Measurements from ENCODE around the gene SUGCT.

Gene SUGCT

GRCh38 chr7:40644454-40645188, 509.8 kb downstream of the SUGCT start:
- no peaks in the 10 kb centered on the region for H3K9me2 ChIP-seq (replicated peaks; ENCODE audit: low read depth, low read length)
- TF ChIP-seq CTCF (conservative IDR thresholded peaks at IDR 0.05; ENCODE audit: low read length): no peak
- TF ChIP-seq EZH2phosphoT487 (IDR thresholded peaks at IDR 0.05; ENCODE audit: borderline replicate concordance): no peak
- no peak overlapping the region for H2AFZ ChIP-seq (ENCODE audit: low read length)
- H3K9me3 ChIP-seq (ENCODE audit: insufficient read depth, low read depth, low read length): no peaks in the 10 kb centered on the region
- H3K4me1 ChIP-seq (ENCODE audit: insufficient read depth, low read length, poor library complexity, severe bottlenecking): no peaks in the 10 kb centered on the region
- H3K9ac ChIP-seq (ENCODE audit: low read depth, low read length, poor library complexity, severe bottlenecking): no peak overlapping the region
- H3K36me3 ChIP-seq (ENCODE audit: insufficient read depth, low read length): no peaks in the 10 kb centered on the region
- H3F3A ChIP-seq (ENCODE audit: low read depth): no peaks in the 10 kb centered on the region
- no peak overlapping the region for H3K4me2 ChIP-seq (ENCODE audit: low read depth, low read length, poor library complexity, severe bottlenecking)
- H4K20me1 ChIP-seq (ENCODE audit: insufficient read depth, low read length, poor library complexity, severe bottlenecking): no peaks in the 10 kb centered on the region
- no peak overlapping the region for H3K4me3 ChIP-seq (ENCODE audit: low read length, poor library complexity, severe bottlenecking)
- H3K79me2 ChIP-seq (ENCODE audit: insufficient read depth, low read length): no peaks in the 10 kb centered on the region
- H3K27me3 ChIP-seq (ENCODE audit: insufficient read depth, low read length, poor library complexity, severe bottlenecking): no peaks in the 10 kb centered on the region

GRCh38 chr7:40645197-40645596, 510.4 kb downstream of the SUGCT start:
- H3K79me2 ChIP-seq (ENCODE audit: insufficient read depth, low read length): no peaks in the 10 kb centered on the region
- no peak for TF ChIP-seq CTCF (conservative IDR thresholded peaks at IDR 0.05; ENCODE audit: low read length)

GRCh38 chr7:40646717-40647116, 511.9 kb downstream of the SUGCT start:
- no peak for TF ChIP-seq CTCF (conservative IDR thresholded peaks at IDR 0.05; ENCODE audit: low read length)
- TF ChIP-seq EZH2phosphoT487 (IDR thresholded peaks at IDR 0.05; ENCODE audit: borderline replicate concordance): no peak
- no peak overlapping the region for H3K4me2 ChIP-seq (ENCODE audit: low read depth, low read length, poor library complexity, severe bottlenecking)
- no peaks in the 10 kb centered on the region for H4K20me1 ChIP-seq (ENCODE audit: insufficient read depth, low read length, poor library complexity, severe bottlenecking)
- H3K9ac ChIP-seq (ENCODE audit: low read depth, low read length, poor library complexity, severe bottlenecking): no peak overlapping the region
- no peaks in the 10 kb centered on the region for H3K36me3 ChIP-seq (ENCODE audit: insufficient read depth, low read length)
- H3K9me3 ChIP-seq (ENCODE audit: insufficient read depth, low read depth, low read length): no peaks in the 10 kb centered on the region
- H3K27me3 ChIP-seq (ENCODE audit: insufficient read depth, low read length, poor library complexity, severe bottlenecking): no peaks in the 10 kb centered on the region
- H3K79me2 ChIP-seq (ENCODE audit: insufficient read depth, low read length): no peaks in the 10 kb centered on the region
- no peak overlapping the region for H3K4me3 ChIP-seq (ENCODE audit: low read length, poor library complexity, severe bottlenecking)
- no peaks in the 10 kb centered on the region for H3K4me1 ChIP-seq (ENCODE audit: insufficient read depth, low read length, poor library complexity, severe bottlenecking)
- H3F3A ChIP-seq (ENCODE audit: low read depth): no peaks in the 10 kb centered on the region
- no peaks in the 10 kb centered on the region for H3K9me2 ChIP-seq (replicated peaks; ENCODE audit: low read depth, low read length)
- H2AFZ ChIP-seq (ENCODE audit: low read length): no peak overlapping the region

More at GRCh38 chr7:40645197-40645596, 510.4 kb downstream of the SUGCT start:
- Histone ChIP-seq H4K20me1 (ENCODE audit: insufficient read depth, low read length, poor library complexity, severe bottlenecking) (no peaks in the 10 kb centered on the region), H2AFZ (ENCODE audit: low read length) (no peak overlapping the region), H3K36me3 (ENCODE audit: insufficient read depth, low read length) (no peaks in the 10 kb centered on the region), H3K4me2 (ENCODE audit: low read depth, low read length, poor library complexity, severe bottlenecking) (no peak overlapping the region), H3K27me3 (ENCODE audit: insufficient read depth, low read length, poor library complexity, severe bottlenecking) (no peaks in the 10 kb centered on the region), H3K9me3 (ENCODE audit: insufficient read depth, low read depth, low read length) (no peaks in the 10 kb centered on the region), H3K4me3 (ENCODE audit: low read length, poor library complexity, severe bottlenecking) (no peak overlapping the region), H3K4me1 (ENCODE audit: insufficient read depth, low read length, poor library complexity, severe bottlenecking) (no peaks in the 10 kb centered on the region), H3K9ac (ENCODE audit: low read depth, low read length, poor library complexity, severe bottlenecking) (no peak overlapping the region), H3F3A (ENCODE audit: low read depth) (no peaks in the 10 kb centered on the region), H3K9me2 (replicated peaks; ENCODE audit: low read depth, low read length) (no peaks in the 10 kb centered on the region)
